ENCODE results near the gene RASSF7. TPM values are rescaled to one million over a fixed set of nuclear protein-coding genes. Genes with fewer than 3 reads are reported as not detected.

Gene RASSF7
- total and polyA plus RNA-seq, 2 donors (not counting 1 experiment from before 2014, with no cell fraction given): 29.8 to 89.3 TPM

DNA sequence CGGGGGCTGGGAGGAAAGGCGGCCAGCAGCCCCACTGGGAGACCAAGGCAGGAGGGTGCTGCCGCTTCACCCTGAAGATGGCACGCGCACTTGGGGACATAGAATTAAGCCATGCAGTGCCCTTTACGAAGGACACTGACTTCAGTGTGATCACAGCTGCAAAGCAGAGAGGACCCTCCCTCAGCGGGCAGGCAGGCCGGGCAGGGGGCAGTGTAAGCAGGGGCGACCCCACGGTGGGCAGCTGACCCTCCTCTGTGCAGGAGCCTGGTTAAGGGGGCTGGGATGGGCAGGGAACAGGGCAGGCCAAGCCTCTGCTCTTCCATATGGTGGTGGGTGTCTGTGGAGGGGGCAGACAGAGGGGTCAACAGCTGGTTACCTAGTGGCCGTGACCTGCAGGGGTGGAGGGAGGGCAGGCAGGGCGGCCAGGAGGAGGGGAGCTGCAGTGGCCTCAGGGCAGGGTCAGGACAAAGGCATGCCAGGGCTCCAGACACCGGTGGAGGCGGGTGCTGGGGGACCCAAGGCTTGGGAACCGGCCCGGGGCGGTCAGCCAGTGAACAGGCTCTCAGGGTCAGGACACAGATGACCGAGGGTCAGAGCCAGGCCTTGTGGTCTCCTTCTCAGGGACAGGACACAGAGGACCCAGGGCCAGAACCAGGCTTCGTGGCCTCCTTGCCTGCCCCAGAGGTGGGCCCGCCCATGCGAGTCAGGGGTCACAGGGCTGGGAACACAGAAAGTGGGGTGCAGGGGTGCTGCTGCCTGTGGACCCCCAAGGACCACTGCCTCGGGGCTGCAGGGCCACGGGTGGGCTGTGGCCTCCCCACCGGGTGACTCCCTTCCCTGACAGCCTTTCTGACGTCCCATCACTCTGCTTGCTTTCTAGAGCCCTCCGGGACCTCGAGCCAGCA lies 7.4 kb upstream of the RASSF7 start:
- Histone ChIP-seq H3K27me3 (replicated peaks in 1 of 4; ENCODE audit: control extremely low read depth in 1 of 4, control insufficient read depth in 3 of 4, insufficient read depth in 4 of 4, low read length in 3 of 4) (peaks cover 0 to 12% (median 3%) of the 10 kb centered on the region in 4 experiments), H3K9me3 (ENCODE audit: control extremely low read depth in 1 of 3, control insufficient read depth in 2 of 3, insufficient read depth in 1 of 3, low read length in 2 of 3) (no peaks in the 10 kb centered on the region), H3K36me3 (replicated peaks in 1 of 2; ENCODE audit: control extremely low read depth in 1 of 2, control insufficient read depth in 1 of 2, extremely low read depth in 1 of 2, insufficient read depth in 2 of 2, low read length in 1 of 2) (peaks cover 0 to 7% of the 10 kb centered on the region in 2 experiments), H4K20me1 (ENCODE audit: control insufficient read depth, insufficient read depth, low read length, poor library complexity, severe bottlenecking) (peaks cover 11% of the 10 kb centered on the region), H3K27ac (ENCODE audit: low read length in 2 of 2) (no peak overlapping the region), H3K9ac (ENCODE audit: low read length) (no peak overlapping the region), H2AFZ (ENCODE audit: insufficient read depth, low read depth, low read length, poor library complexity, severe bottlenecking) (no peak overlapping the region), H3K4me1 (ENCODE audit: control insufficient read depth in 2 of 2, insufficient read depth in 2 of 2, low read length in 2 of 2) (peaks cover 12 to 23% of the 10 kb centered on the region in 2 donors), H3K4me2 (replicated peaks; ENCODE audit: low read depth, low read length, poor library complexity, severe bottlenecking) (peak overlapping the region; percentile 96), H3K4me3 (ENCODE audit: control extremely low read depth in 1 of 5, extremely low read depth in 1 of 5, insufficient read depth in 1 of 5, low read depth in 2 of 5, low read length in 4 of 5) (no peak overlapping the region), H3K79me2 (ENCODE audit: control insufficient read depth, insufficient read depth, low read length) (no peaks in the 10 kb centered on the region)
- no peak for ATAC-seq (ENCODE audit: low read depth)
- no peak for DNase-seq
- H3K4me3 Mint-ChIP-seq: peak overlapping the region; percentile 26
- no peak overlapping the region for H3K27ac Mint-ChIP-seq
- intact Hi-C loops (cut with micrococcal nuclease): no loop called here
- 90% methylated on average over 27 of the region's 27 CpGs for WGBS (ENCODE audit: insufficient coverage)
- peaks cover 12% of the 10 kb centered on the region for H3K4me1 Mint-ChIP-seq
- H3K27me3 Mint-ChIP-seq: no peaks in the 10 kb centered on the region
- ChIA-PET POLR2A (no interaction called here), CTCF (interaction anchor here (2.0 to 5.1 kb wide), 2 partner anchors 11 to 169 kb away, joined by 11 to 52 read pairs; no protein-coding TSS in a partner anchor)
- H3K9me3 Mint-ChIP-seq (ENCODE audit: insufficient read depth): no peaks in the 10 kb centered on the region
- TF ChIP-seq, protein P1, sequence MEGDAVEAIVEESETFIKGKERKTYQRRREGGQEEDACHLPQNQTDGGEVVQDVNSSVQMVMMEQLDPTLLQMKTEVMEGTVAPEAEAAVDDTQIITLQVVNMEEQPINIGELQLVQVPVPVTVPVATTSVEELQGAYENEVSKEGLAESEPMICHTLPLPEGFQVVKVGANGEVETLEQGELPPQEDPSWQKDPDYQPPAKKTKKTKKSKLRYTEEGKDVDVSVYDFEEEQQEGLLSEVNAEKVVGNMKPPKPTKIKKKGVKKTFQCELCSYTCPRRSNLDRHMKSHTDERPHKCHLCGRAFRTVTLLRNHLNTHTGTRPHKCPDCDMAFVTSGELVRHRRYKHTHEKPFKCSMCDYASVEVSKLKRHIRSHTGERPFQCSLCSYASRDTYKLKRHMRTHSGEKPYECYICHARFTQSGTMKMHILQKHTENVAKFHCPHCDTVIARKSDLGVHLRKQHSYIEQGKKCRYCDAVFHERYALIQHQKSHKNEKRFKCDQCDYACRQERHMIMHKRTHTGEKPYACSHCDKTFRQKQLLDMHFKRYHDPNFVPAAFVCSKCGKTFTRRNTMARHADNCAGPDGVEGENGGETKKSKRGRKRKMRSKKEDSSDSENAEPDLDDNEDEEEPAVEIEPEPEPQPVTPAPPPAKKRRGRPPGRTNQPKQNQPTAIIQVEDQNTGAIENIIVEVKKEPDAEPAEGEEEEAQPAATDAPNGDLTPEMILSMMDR (IDR thresholded peaks at IDR 0.05): no peak
- no peak for TF ChIP-seq EZH2 (IDR thresholded peaks at IDR 0.05; ENCODE audit: borderline replicate concordance, insufficient read depth, low read depth, low read length, poor library complexity, severe bottlenecking)

DNA sequence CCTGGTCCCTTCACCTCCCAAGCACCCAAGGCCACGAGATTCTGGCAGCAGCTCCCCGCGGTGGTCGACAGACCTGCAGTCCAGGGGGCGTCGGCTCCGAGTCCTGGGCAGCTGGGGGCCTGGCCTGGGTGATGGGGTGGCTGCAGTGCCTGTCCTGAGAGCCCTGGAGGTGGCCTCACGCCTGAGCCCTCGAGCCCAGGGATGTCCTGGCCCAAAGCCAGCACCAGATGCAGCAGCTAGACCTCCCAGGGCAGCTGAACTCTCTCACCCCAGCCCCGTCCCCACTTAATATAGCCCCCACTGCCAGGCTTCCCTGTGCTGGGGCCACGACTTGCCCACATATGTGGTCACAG lies 6.8 kb upstream of the RASSF7 start:
- DNase-seq (no peak), ATAC-seq (ENCODE audit: low read depth) (no peak)
- no peaks in the 10 kb centered on the region for H3K27me3 Mint-ChIP-seq
- H3K27ac ChIP-seq (ENCODE audit: low read length in 2 of 2): no peak overlapping the region
- WGBS (ENCODE audit: insufficient coverage): 61% methylated on average over 11 of the region's 11 CpGs
- no peaks in the 10 kb centered on the region for H3K9me3 ChIP-seq (ENCODE audit: control extremely low read depth in 1 of 3, control insufficient read depth in 2 of 3, insufficient read depth in 1 of 3, low read length in 2 of 3)
- H2AFZ ChIP-seq (ENCODE audit: insufficient read depth, low read depth, low read length, poor library complexity, severe bottlenecking): no peak overlapping the region
- CTCF ChIA-PET: interaction anchor here (0.9 to 5.1 kb wide), 9 partner anchors 11 to 211 kb away, joined by 3 to 52 read pairs (median 8); partner anchors contain the start of gene TALDO1
- peaks cover 12% of the 10 kb centered on the region for H3K4me1 Mint-ChIP-seq
- no peak overlapping the region for H3K27ac Mint-ChIP-seq
- H4K20me1 ChIP-seq (ENCODE audit: control insufficient read depth, insufficient read depth, low read length, poor library complexity, severe bottlenecking): peaks cover 11% of the 10 kb centered on the region
- POLR2A ChIA-PET: interaction anchor here (1.0 to 1.8 kb wide), 3 partner anchors 143 to 229 kb away, joined by 5 to 9 read pairs (median 5); no protein-coding TSS in a partner anchor
- intact Hi-C loops (cut with micrococcal nuclease): loop anchor here (1.0 kb wide), 1 partner anchor 211 kb away; no protein-coding TSS in a partner anchor
- H3K4me3 ChIP-seq (ENCODE audit: control extremely low read depth in 1 of 5, extremely low read depth in 1 of 5, insufficient read depth in 1 of 5, low read depth in 2 of 5, low read length in 4 of 5): no peak overlapping the region
- H3K27me3 ChIP-seq (replicated peaks in 1 of 4; ENCODE audit: control extremely low read depth in 1 of 4, control insufficient read depth in 3 of 4, insufficient read depth in 4 of 4, low read length in 3 of 4): peaks cover 0 to 12% (median 3%) of the 10 kb centered on the region in 4 experiments
- H3K79me2 ChIP-seq (ENCODE audit: control insufficient read depth, insufficient read depth, low read length): no peaks in the 10 kb centered on the region
- no peak overlapping the region for H3K4me3 Mint-ChIP-seq
- H3K9ac ChIP-seq (ENCODE audit: low read length): no peak overlapping the region
- H3K9me3 Mint-ChIP-seq (ENCODE audit: insufficient read depth): no peaks in the 10 kb centered on the region
- peaks cover 0 to 7% of the 10 kb centered on the region in 2 experiments for H3K36me3 ChIP-seq (replicated peaks in 1 of 2; ENCODE audit: control extremely low read depth in 1 of 2, control insufficient read depth in 1 of 2, extremely low read depth in 1 of 2, insufficient read depth in 2 of 2, low read length in 1 of 2)
- peak overlapping the region; percentile 96 for H3K4me2 ChIP-seq (replicated peaks; ENCODE audit: low read depth, low read length, poor library complexity, severe bottlenecking)
- H3K4me1 ChIP-seq (ENCODE audit: control insufficient read depth in 2 of 2, insufficient read depth in 2 of 2, low read length in 2 of 2): peaks cover 12 to 23% of the 10 kb centered on the region in 2 donors
- TF ChIP-seq, protein P1 (IDR thresholded peaks at IDR 0.05): no peak
- TF ChIP-seq EZH2 (IDR thresholded peaks at IDR 0.05; ENCODE audit: borderline replicate concordance, insufficient read depth, low read depth, low read length, poor library complexity, severe bottlenecking): no peak

Data from B cell (primary cell).